Loucy (cell line): ENCODE results near the gene TBL1X.

Experiments
- CTCF ChIP-seq: fragments of 200-600 bp; sonication (generic); conservative IDR thresholded peaks from 2 replicates; pipeline ENCODE4 v1.5.1; 2014; ENCODE audit warnings: mild to moderate bottlenecking, antibody characterized with exemption, low read length
- EZH2phosphoT487 ChIP-seq: fragments of 200-600 bp; IDR thresholded peaks from 2 replicates; pipeline ENCODE4 v1.6.1; 2018; ENCODE audit warnings: antibody characterized with exemption, mild to moderate bottlenecking, moderate library complexity, borderline replicate concordance

GRCh38 chrX:9495496-9495895, 30.6 kb downstream of the TBL1X start:
- TF ChIP-seq CTCF, result no peak
- no peak for TF ChIP-seq EZH2phosphoT487
